HUDEP-2 (cell line): ENCODE data around the gene CPNE5.

Experiments used
- DNase-seq, 76 experiments: peaks; one replicate each; lab custom pipeline; 2025; ENCODE audit not compliant: unreplicated experiment in 76 of 76; lab: John Stamatoyannopoulos, UW

The CPNE5 gene

DNA sequence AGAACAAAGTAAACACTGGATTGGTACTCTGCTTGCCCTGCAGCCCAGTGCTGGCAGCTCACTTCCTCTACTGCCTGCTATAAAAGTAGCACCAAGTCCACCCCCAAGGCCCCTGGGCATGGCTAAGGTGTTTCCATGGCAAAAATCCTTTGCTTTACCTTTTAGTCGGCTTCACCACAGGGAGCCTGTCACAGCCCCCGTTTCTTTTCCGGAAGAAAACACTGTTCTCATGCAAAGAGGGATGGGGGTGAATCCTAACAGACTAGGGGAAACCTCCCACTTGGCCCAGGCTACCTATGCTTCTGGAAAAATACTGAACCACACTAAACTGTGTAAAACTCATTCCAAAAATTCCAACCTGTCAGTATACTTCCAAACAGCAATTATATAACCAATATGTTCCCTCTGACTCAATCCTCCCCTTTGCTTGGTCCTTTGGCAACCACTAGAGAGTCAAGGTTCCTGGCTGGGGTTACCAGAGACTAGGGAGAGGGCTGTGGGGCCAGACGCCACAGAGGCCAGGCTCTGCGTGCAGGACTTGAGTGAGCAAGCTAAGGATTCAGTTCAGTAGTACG, 19.2 kb upstream of the CPNE5 start:
- no peak for DNase-seq

DNA sequence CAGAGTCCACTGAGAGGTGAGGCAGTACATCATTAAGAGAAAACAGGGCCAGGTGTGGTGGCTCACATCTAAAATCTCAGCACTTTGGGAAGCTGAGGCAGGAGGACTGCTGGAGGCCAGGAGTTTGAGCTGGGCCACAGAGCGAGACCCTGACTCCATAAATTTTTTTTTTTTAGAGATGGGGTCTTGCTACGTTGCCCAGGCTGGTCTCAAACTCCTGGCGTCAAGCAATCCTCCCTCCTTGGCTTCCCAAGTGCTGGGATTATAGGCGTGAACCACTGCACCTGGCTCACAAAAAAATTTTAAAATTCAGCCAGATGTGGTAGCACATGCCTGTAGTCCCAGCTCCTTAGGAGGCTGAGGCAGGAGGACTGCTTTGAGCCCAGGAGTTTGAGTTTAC, 18.1 kb upstream of the CPNE5 start:
- no peak for DNase-seq

DNA sequence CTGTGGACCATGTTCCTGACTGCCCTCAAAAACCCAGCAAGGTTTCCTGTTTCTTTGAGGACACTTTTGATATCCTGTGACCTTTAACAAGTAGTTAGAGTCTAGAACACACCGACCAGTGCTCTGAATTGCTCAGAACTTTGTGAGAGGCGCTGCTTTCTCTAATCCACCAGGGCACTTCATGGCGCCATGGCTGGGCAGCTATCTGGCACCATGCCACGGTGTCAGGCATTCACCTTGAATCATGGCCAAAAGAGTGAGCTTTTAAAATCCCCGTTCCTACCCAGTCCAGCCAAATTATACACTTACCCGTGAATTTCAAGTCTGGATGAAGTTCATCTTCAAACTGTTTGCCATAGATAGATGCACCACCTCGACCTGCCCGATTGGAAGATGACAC, 17.0 kb upstream of the CPNE5 start:
- DNase-seq = no peak

GRCh38 chr6:36855750-36856149, 16.5 kb upstream of the CPNE5 start:
- DNase-seq = no peak

- no peak for DNase-seq
Measured at GRCh38 chr6:36853325-36853724, 14.1 kb upstream of the CPNE5 start.

GRCh38 chr6:36852481-36853147, 13.4 kb upstream of the CPNE5 start:
- DNase-seq = peak in 3 of 76 experiments; percentile 26 to 35 (median 32)

DNA sequence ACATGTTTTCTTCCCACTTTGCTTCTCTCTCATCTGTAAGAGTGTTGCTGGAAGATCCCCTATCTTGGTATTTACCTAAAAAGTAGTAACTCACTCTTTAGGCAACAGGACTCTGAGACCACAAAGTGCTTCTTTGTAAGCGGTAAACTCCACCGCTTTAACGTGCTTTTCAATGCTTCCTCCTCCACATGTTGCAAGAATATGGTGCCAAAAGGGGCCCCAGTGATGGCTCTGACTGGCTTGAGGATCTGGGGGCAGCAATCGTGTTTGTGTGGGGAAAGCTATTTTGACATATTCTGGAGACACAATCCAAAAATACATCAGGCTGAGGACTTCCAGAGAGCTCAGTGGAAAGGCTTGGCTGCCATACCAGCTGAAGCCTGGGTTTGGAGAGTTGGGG, 12.4 kb upstream of the CPNE5 start:
- DNase-seq = no peak

- DNase-seq = peak in 51 of 76 experiments; percentile 22 to 80 (median 62)
Measured at GRCh38 chr6:36851149-36851614, 11.9 kb upstream of the CPNE5 start.

DNA sequence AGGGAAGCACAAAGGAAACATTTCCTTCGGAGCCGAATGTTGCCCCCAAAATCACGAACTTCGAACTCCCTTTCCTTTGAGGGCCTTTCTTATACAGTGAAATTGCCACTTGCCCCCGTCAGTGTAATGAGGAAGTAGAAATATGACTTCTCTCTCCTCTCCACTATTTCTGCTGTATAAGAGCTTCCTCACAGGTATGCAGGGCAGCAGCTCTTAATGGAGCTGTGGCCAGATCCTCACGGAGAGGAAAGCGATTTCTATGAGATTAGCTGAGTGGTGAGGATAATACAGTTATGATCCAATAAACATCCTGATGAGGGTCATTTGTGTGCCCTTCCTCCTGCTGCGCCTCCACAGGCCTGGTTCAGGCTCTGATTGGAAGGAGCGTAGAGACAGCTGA, 10.8 kb upstream of the CPNE5 start:
- DNase-seq = no peak

- DNase-seq = peak in 75 of 76 experiments; percentile 47 to 98 (median 95)
Measured at GRCh38 chr6:36848658-36849441, 9.6 kb upstream of the CPNE5 start.

DNA sequence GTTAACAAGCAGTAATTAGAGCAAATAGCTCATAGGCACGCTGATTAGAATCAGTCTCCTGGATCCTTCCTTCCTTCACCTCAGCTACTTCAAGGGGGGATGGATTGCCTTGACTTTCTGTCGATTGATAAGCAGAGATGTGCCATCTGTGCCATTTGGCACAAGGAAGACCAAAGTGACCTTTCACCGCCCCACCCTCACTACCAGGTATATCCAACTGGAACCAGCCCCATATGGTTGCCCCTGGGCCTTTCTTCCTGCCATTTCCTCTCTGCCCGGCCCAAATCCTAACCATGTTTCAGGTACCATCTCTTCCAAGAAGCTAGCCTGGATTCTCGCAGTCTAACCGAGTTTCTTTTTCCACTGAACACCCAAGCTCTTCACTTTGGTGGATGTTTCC, 8.7 kb upstream of the CPNE5 start:
- no peak for DNase-seq

- DNase-seq = no peak
Measured at GRCh38 chr6:36847152-36847551, 7.9 kb upstream of the CPNE5 start.

DNA sequence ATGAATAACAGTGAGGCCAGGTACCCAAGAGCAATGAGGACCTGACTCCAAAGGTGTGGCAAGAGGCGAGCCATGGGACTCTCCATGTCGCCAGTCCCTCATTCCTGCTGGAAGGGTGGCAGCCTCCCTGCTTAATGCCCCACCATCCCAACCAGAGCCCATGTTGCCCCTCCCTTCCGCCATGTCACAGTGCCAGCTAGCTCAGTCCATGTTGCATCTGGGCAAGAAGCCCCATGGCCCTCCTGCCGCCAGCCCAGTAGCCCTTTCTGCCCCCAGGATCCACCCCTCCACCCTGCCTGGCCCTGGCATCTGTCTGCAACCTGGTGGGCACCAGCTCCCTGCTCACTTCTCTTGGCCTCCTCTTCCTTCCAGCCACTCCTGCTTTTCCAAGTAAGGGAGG, 6.0 kb upstream of the CPNE5 start:
- DNase-seq = no peak

DNA sequence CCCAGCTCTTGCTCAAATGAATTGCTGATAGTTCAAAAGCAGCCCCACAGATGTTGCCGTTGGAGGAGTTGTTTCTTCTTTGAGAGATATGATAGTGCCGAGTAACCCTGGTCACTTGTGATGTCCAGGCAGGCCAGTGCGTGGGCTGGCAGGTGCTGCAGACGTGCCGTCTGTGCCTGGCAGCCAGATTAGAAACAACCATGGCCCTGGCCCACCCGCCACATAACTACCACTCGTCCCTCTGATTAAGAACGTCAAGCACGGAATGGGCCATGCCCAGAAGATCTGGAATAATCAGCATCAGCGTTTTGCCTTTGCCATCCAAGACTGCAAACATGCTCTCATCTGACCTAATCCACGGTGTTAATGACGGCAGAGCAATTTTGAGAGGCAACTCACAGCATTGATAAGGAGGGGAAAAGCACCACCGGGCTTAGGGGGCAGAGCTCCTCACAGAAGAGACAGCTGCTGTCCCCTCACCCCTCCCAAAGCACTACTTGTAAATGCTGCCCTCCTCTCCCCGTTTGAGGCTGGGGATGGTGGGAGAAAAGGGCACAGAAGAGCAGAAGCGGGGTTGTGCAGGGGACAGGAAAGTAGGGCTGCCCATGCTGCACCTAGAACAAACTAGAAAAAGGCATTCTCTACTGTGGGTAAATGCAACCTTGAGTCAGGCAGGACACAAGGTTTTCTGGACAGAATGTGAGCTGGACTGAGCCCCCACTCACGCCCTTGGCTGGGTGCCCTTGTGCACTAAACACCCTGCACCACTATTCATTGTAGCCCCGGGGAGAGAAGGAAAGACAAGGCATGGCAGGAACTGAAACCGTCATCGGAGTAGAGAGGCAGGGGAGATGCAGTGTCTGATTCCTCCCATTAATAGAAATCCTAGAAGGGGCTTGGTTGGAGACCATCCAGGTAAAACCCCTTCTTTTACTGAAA, 5.3 kb upstream of the CPNE5 start:
- peak in 1 of 76 experiments; percentile 37 for DNase-seq

- no peak for DNase-seq
Measured at GRCh38 chr6:36843170-36843569, 3.9 kb upstream of the CPNE5 start.

DNA sequence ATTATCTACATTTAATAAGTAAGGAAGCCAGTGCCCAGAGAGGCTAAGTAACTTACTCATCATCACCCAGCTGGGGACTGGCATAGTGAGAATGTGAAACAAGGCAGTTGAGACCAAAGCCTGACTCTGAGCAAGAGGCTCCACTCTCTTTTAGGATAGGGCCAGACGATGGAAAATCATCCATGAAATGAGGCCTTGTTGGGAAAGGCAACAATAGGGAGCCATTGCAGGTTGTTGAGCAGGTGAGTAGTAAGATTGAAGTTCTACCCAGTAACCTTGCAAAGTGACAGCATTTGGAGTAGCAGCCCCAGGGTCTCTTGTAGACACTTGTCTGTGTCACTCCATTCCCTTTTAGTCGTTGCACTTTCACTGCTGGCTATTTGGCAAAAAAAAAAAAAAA, 2.5 kb upstream of the CPNE5 start:
- DNase-seq = no peak

- DNase-seq = peak in 50 of 76 experiments; percentile 13 to 68 (median 42)
Measured at GRCh38 chr6:36840432-36841403, 1.5 kb upstream of the CPNE5 start.

DNA sequence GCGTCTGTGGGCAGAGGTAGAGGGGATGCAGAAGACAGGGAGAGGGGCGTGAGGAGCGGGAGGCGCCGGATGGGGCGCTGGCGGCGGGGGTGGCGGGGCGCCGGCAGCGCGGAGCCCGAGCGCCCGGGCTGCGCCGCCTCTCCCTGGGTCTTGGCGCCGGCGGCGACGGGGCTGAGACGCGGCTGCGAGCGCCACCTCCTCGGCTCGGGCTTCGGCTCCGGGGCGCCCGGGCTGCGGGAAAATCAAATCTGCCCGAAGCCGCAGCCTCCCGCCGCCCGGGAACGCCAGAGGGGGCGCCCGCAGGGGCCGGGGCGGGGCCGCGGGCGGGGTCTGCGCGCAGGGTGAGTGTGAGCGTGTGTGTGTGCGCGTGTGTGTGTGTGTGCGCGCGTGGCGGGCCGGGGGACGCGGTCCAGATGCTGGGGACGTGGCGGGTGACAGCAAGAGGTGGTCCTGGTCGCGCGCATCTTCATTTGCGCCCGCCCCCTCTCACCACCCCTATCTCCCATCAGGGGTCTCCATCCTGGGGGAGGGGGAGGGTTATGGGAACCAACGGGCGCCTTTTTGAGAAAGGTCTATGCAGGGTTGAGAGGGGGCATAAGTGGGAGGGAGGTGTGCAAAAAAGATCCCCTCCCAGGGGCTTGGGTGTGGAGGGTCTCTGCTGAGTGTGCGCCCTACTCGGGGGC, 646 bp upstream of the CPNE5 start:
- DNase-seq = peak in 14 of 76 experiments; percentile 19 to 34 (median 28)

DNA sequence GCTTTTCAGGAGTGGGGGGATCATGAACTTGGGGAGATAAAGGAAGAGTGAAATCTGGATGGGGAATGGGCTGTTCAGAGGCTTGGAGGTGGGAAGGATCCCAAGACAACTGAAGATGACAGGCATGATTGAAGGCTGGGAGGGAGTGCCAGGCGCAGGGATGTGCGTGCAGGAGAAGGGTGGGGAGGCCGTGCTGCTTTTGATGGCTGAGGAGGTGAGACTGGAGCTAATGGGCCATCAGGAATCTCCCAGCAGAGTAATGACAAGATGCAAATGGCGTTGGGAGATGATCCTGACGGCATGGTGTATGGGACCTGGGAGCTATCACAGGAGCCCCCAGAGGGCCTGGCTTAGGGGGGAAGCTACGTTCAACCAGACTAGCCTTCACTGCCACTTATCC, 1.6 kb downstream of the CPNE5 start:
- no peak for DNase-seq
